H1 (cell line): ENCODE data around the gene KRT7. TPM values are rescaled to one million over a fixed set of nuclear protein-coding genes. Genes with fewer than 3 reads are reported as not detected.

Source experiments
- CTCF ChIA-PET: fragments of 300-600 bp; sonication (Branson Sonifier 250); formaldehyde crosslinking; loops from one replicate; lab custom pipeline; 2021; ENCODE audit not compliant: partially characterized antibody; lab: Charles Lee
- POLR2A ChIA-PET: fragments of 300-600 bp; sonication (Branson Sonifier 250); formaldehyde crosslinking; loops from one replicate; lab custom pipeline; 2021; ENCODE audit warnings: inconsistent platforms; ENCODE audit not compliant: partially characterized antibody; lab: Charles Lee
- DNase-seq, 2 experiments: peaks; one replicate each; pipeline versions ENCODE4 v3.0.0 to v3.0.0-alpha.2; 2010 to 2022; ENCODE audit warnings: low spot score in 2 of 2, low read depth in 1 of 2, mixed read lengths in 1 of 2
- FAIRE-seq: peaks from 2 replicates; lab custom pipeline; 2011; peaks lifted over from hg19 to GRCh38; lab: Jason Lieb, UNC
- H2AFZ ChIP-seq: 2 replicates; pipeline ENCODE4 v1.8.1; 2012; ENCODE audit warnings: low read length, inconsistent platforms
- H2AK5ac ChIP-seq: 2 replicates; pipeline ENCODE4 v1.6.1; 2013; ENCODE audit warnings: low read depth, low read length
- H2BK120ac ChIP-seq: replicated peaks from 2 replicates; pipeline ENCODE3; 2013; ENCODE audit warnings: low read depth, low read length, inconsistent platforms
- H2BK12ac ChIP-seq: 2 replicates; pipeline ENCODE4 v1.6.1; 2013; ENCODE audit warnings: low read depth, low read length
- H2BK15ac ChIP-seq: 2 replicates; pipeline ENCODE4 v1.6.1; 2013; ENCODE audit warnings: low read length
- H2BK20ac ChIP-seq: 2 replicates; pipeline ENCODE4 v1.6.1; 2013; ENCODE audit warnings: low read length
- H2BK5ac ChIP-seq: 2 replicates; pipeline ENCODE4 v1.6.1; 2013; ENCODE audit warnings: low read depth, low read length
- H3K14ac ChIP-seq: 2 replicates; pipeline ENCODE4 v1.6.1; 2013; ENCODE audit warnings: inconsistent platforms; ENCODE audit not compliant: insufficient read length
- H3K18ac ChIP-seq: 2 replicates; pipeline ENCODE4 v1.6.1; 2013; ENCODE audit warnings: low read length; ENCODE audit errors: extremely low read depth
- H3K23ac ChIP-seq: 2 replicates; pipeline ENCODE4 v1.6.1; 2013; ENCODE audit warnings: inconsistent platforms; ENCODE audit not compliant: insufficient read length
- H3K23me2 ChIP-seq: 2 replicates; pipeline ENCODE4 v1.6.1; 2013; ENCODE audit warnings: low read depth, low read length
- H3K27ac ChIP-seq: 2 replicates; pipeline ENCODE4 v1.6.1; 2011; ENCODE audit warnings: low read depth, low read length, inconsistent platforms
- H3K27me3 ChIP-seq, 4 experiments: replicated peaks in 1 of 4; 1 replicate in 1 of 4; 2 replicates in 3 of 4; pipeline versions ENCODE4 v1.6.1 to v1.8.1; 2011 to 2013; ENCODE audit warnings: low read length in 3 of 4, mild to moderate bottlenecking in 3 of 4, inconsistent platforms in 2 of 4, mixed read lengths in 2 of 4, moderate library complexity in 1 of 4; ENCODE audit not compliant: control insufficient read depth in 3 of 4, insufficient read depth in 3 of 4; ENCODE audit errors: extremely low read depth in 1 of 4
- H3K36me3 ChIP-seq, 4 experiments: 2 replicates each; pipeline versions ENCODE4 v1.6.1 to v1.8.1; 2011 to 2013; ENCODE audit warnings: mild to moderate bottlenecking in 4 of 4, low read length in 3 of 4, moderate library complexity in 2 of 4, control low read depth in 1 of 4, inconsistent platforms in 1 of 4; ENCODE audit not compliant: insufficient read depth in 4 of 4, control insufficient read depth in 2 of 4
- H3K4ac ChIP-seq: replicated peaks from 2 replicates; pipeline ENCODE3; 2013; ENCODE audit warnings: low read length, low read depth, mixed read lengths, inconsistent platforms; ENCODE audit not compliant: insufficient read length
- H3K4me1 ChIP-seq, 4 experiments: replicated peaks in 1 of 4; 1 replicate in 1 of 4; 2 replicates in 3 of 4; pipeline versions ENCODE4 v1.6.1 to v1.8.1; 2011 to 2013; ENCODE audit warnings: low read length in 3 of 4, inconsistent platforms in 2 of 4, mixed read lengths in 1 of 4; ENCODE audit not compliant: insufficient read depth in 4 of 4, control insufficient read depth in 3 of 4
- H3K4me2 ChIP-seq, 2 experiments: 2 replicates each; pipeline versions ENCODE4 v1.6.1 to v1.8.1; 2011 to 2013; ENCODE audit warnings: low read depth in 2 of 2, low read length in 2 of 2, control low read depth in 1 of 2, inconsistent platforms in 1 of 2, mild to moderate bottlenecking in 1 of 2; ENCODE audit not compliant: insufficient read depth in 1 of 2
- H3K4me3 ChIP-seq, 4 experiments: fragments of 200-600, 300-600 bp in 1 of 4; sonication (generic), shearing (Covaris generic), sonication (Bioruptor Twin) in 1 of 4; 2 replicates each; pipeline versions ENCODE4 v1.5.1 to v1.8.1; 2011 to 2016; ENCODE audit warnings: low read length in 4 of 4, low read depth in 3 of 4, control low read depth in 2 of 4, inconsistent platforms in 2 of 4, mild to moderate bottlenecking in 2 of 4, mixed read lengths in 1 of 4, moderate library complexity in 1 of 4; ENCODE audit not compliant: insufficient read depth in 2 of 4; ENCODE audit errors: extremely low read depth in 1 of 4
- H3K56ac ChIP-seq: replicated peaks from 2 replicates; pipeline ENCODE3; 2013; ENCODE audit warnings: low read depth, mild to moderate bottlenecking, mixed read lengths, low read length, inconsistent platforms; ENCODE audit not compliant: insufficient read length
- H3K79me1 ChIP-seq: 2 replicates; pipeline ENCODE4 v1.6.1; 2013; ENCODE audit warnings: low read depth, low read length, control low read depth
- H3K79me2 ChIP-seq, 2 experiments: 2 replicates each; pipeline versions ENCODE4 v1.6.1 to v1.8.1; 2012 to 2013; ENCODE audit warnings: low read length in 2 of 2, mild to moderate bottlenecking in 2 of 2, inconsistent platforms in 1 of 2; ENCODE audit not compliant: insufficient read depth in 2 of 2, control insufficient read depth in 1 of 2
- H3K9ac ChIP-seq, 4 experiments: replicated peaks in 1 of 4; 1 replicate in 1 of 4; 2 replicates in 3 of 4; pipeline versions ENCODE4 v1.6.1 to v1.8.1; 2011 to 2013; ENCODE audit warnings: low read depth in 3 of 4, low read length in 3 of 4, control low read depth in 2 of 4, mild to moderate bottlenecking in 2 of 4, moderate library complexity in 2 of 4, inconsistent platforms in 1 of 4; ENCODE audit errors: extremely low read depth in 1 of 4
- H3K9me3 ChIP-seq, 2 experiments: 2 replicates each; pipeline versions ENCODE4 v1.6.1 to v1.8.1; 2012 to 2013; ENCODE audit warnings: mild to moderate bottlenecking in 2 of 2, moderate library complexity in 2 of 2, control low read depth in 1 of 2, inconsistent platforms in 1 of 2, low read depth in 1 of 2, low read length in 1 of 2, mixed read lengths in 1 of 2; ENCODE audit not compliant: insufficient read depth in 2 of 2
- H4K20me1 ChIP-seq, 2 experiments: replicated peaks in 1 of 2; 2 replicates each; pipeline versions ENCODE3 to v1.8.1; 2011 to 2013; ENCODE audit warnings: inconsistent platforms in 2 of 2, low read length in 2 of 2, mild to moderate bottlenecking in 1 of 2; ENCODE audit not compliant: insufficient read depth in 2 of 2, control insufficient read depth in 1 of 2
- H4K5ac ChIP-seq: 2 replicates; pipeline ENCODE4 v1.6.1; 2013; ENCODE audit warnings: low read length, low read depth, mixed read lengths, inconsistent platforms; ENCODE audit not compliant: insufficient read length
- H4K8ac ChIP-seq: 2 replicates; pipeline ENCODE4 v1.8.0; 2013; ENCODE audit warnings: mild to moderate bottlenecking, moderate library complexity, low read length, inconsistent platforms; ENCODE audit not compliant: insufficient read depth; ENCODE audit errors: extremely low read depth
- H4K91ac ChIP-seq: replicated peaks from 2 replicates; pipeline ENCODE3; 2013; ENCODE audit warnings: low read length, mixed read lengths, inconsistent platforms; ENCODE audit not compliant: insufficient read length
- WGBS, 2 experiments: shearing (Covaris generic) in 1 of 2; methylation state at CpG; one replicate each; pipeline versions ENCODE4 v1.1.6 to v1.1.7; 2013 to 2015; ENCODE audit warnings: low lambda C conversion rate in 2 of 2, mixed read lengths in 2 of 2, inconsistent platforms in 1 of 2, low coverage in 1 of 2, missing lambda C conversion rate in 1 of 2; ENCODE audit not compliant: insufficient replicate concordance in 2 of 2, insufficient coverage in 1 of 2, insufficient read length in 1 of 2; ENCODE audit errors: extremely low coverage in 1 of 2, missing lambda C conversion rate in 1 of 2; 5-methylcytosine and 5-hydroxymethylcytosine counted together
- polyA plus RNA-seq, 7 experiments: library from polyadenylated mRNA; depleted of rRNA in 3 of 7; stranded (reverse) in 5 of 7; unstranded in 2 of 7; fragments of >200 nt in 5 of 7; fragments of 200-250 nt in 2 of 7; gene quantifications; 1 replicate in 5 of 7; 2 replicates in 1 of 7; 4 replicates in 1 of 7; pipeline versions ENCODE4 v1.2.1 to v1.2.3, GENCODE V29; 2011 to 2013; ENCODE audit warnings: missing spikeins in 2 of 7, mixed read lengths in 2 of 7
- total RNA-seq: library from RNA; stranded (reverse); fragmentation: NEBNext Ultra II Directional; extraction: Animal tissue kit (Norgen Biotek cat#: 25700); gene quantifications from 2 replicates; pipeline ENCODE4 v1.2.1, GENCODE V29; 2021

The KRT7 gene
- total and polyA plus RNA-seq, 2 of the 8 experiments (the other 6 are each of a cell fraction or from before 2014, with no cell fraction given): 13.2 to 19.0 TPM

DNA sequence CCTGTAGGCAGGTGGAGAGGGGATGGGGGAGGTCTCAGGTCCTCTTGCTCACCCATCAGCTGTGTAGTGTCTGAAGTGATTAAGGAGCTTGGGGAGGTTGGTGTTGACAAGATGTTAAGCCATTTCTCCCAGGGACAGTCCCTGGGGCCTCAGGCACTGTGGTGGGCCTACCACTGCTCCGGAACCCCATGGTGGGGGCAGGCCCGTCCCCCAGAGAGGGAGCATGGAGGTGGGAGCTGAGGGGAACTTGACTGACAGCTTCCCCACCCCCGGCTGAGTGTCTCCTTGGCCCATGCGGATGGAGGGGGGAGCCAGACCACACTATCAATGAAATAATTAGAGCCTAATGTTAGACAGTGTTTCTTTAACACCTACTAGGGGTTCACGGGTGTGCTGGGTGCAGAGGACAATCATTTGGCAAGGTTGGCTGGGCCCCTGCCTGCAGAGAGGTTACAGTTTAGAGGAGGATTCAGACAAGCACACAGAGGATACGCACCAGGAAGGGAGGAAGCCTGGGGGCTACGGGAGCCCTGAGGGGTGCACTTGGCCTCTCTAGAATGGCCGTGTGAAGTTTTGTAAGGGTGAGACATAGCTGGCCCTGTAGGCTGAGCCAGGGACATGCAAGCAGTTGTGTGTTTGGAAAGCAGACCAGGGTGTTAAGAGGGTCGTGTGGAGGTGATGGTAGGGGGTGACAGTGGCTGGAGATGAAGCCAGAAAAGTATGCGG lies 22.0 kb upstream of the KRT7 start:
- no peaks in the 10 kb centered on the region for H3K23me2 ChIP-seq
- H3K9ac ChIP-seq: no peak overlapping the region
- H2AK5ac ChIP-seq: no peak overlapping the region
- no peaks in the 10 kb centered on the region for H3K9me3 ChIP-seq
- H2BK12ac ChIP-seq: no peak overlapping the region
- FAIRE-seq (no peak), DNase-seq (no peak)
- no peaks in the 10 kb centered on the region for H3K79me1 ChIP-seq
- H3K27ac ChIP-seq: no peak overlapping the region
- H3K14ac ChIP-seq: no peak overlapping the region
- H4K91ac ChIP-seq: no peak overlapping the region
- no peak overlapping the region; the same call in 1 of the 2 replicates for H2BK15ac ChIP-seq
- no peak overlapping the region for H2AFZ ChIP-seq
- POLR2A ChIA-PET: no interaction called here
- H3K4me1 ChIP-seq: peaks cover 0 to 2% (median under 1%) of the 10 kb centered on the region in 4 experiments; a peak in 3 of 7 replicates
- CTCF ChIA-PET: interaction anchor here (0.7 to 13.2 kb wide), 18 partner anchors 10 to 364 kb away, joined by 3 to 146 read pairs (median 4); partner anchors contain the start of gene KRT86
- no peak overlapping the region for H2BK120ac ChIP-seq
- H4K20me1 ChIP-seq: peaks cover 0 to 3% of the 10 kb centered on the region in 2 experiments
- no peaks in the 10 kb centered on the region for H3K36me3 ChIP-seq
- no peaks in the 10 kb centered on the region for H3K79me2 ChIP-seq
- H3K18ac ChIP-seq: no peak overlapping the region
- no peak overlapping the region for H2BK5ac ChIP-seq
- H3K23ac ChIP-seq: no peak overlapping the region
- WGBS, 2 experiments: 86% methylated on average over 10 of the region's 10 CpGs; no CpG with 5 or more reads in 1 of the 2 experiments
- H2BK20ac ChIP-seq: no peak overlapping the region
- H3K27me3 ChIP-seq: no peaks in the 10 kb centered on the region
- no peak overlapping the region for H3K4me2 ChIP-seq
- no peak overlapping the region for H3K4ac ChIP-seq
- H3K56ac ChIP-seq: no peak overlapping the region
- no peak overlapping the region for H4K8ac ChIP-seq
- H3K4me3 ChIP-seq: no peak overlapping the region
- no peak overlapping the region for H4K5ac ChIP-seq
